OCI-LY7 (cell line): ENCODE results near the gene SCN5A.

ENCODE experiments used
- EZH2phosphoT487 ChIP-seq: fragments of 200-600 bp; sonication (generic); IDR thresholded peaks from 2 replicates; pipeline ENCODE4 v1.6.1; 2018; ENCODE audit warnings: low read depth, borderline replicate concordance, mild to moderate bottlenecking, mixed run types, antibody characterized with exemption, low read length, moderate library complexity, mixed read lengths
- TF ChIP-seq, protein P1 (sequence below): fragments of 200-600 bp; sonication (generic); conservative IDR thresholded peaks from 2 replicates; pipeline ENCODE4 v1.5.1; 2014; ENCODE audit warnings: mild to moderate bottlenecking, antibody characterized with exemption, low read length, moderate library complexity, mixed read lengths

DNA sequence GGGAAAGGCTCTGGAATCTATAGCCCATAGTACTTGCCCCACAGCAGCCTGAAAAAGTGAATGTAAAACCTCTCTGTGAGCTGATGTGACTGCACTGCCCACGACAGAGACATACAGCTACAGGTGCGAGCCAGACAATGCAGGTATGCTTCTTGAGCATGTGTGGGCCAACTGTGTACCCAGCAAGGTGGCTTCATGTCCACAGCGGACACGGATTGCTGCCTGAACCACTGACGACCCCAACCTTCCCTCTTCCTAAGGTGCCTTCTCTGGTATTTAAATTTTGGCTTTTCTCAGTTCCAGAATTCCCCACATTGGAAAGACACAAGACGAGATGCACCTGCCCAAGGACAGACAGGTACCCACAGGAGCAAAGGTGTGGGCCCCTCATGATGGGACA lies 65.8 kb downstream of the SCN5A start:
- TF ChIP-seq, protein P1, sequence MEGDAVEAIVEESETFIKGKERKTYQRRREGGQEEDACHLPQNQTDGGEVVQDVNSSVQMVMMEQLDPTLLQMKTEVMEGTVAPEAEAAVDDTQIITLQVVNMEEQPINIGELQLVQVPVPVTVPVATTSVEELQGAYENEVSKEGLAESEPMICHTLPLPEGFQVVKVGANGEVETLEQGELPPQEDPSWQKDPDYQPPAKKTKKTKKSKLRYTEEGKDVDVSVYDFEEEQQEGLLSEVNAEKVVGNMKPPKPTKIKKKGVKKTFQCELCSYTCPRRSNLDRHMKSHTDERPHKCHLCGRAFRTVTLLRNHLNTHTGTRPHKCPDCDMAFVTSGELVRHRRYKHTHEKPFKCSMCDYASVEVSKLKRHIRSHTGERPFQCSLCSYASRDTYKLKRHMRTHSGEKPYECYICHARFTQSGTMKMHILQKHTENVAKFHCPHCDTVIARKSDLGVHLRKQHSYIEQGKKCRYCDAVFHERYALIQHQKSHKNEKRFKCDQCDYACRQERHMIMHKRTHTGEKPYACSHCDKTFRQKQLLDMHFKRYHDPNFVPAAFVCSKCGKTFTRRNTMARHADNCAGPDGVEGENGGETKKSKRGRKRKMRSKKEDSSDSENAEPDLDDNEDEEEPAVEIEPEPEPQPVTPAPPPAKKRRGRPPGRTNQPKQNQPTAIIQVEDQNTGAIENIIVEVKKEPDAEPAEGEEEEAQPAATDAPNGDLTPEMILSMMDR: no peak
- no peak for TF ChIP-seq EZH2phosphoT487
